Cardiac fibroblast (primary cell): ENCODE measurements around the gene CCDC197.

Experiments
- DNase-seq, 2 donors: peaks; one replicate each; pipeline versions ENCODE4 v3.0.0 to v3.0.0-alpha.2; 2010; ENCODE audit warnings: low read depth in 2 of 2
- H3K4me3 ChIP-seq, 2 donors: replicated peaks in 1 of 2; 1 replicate in 1 of 2; 2 replicates in 1 of 2; pipeline ENCODE4 v1.5.1; 2011; ENCODE audit warnings: low read depth in 2 of 2, low read length in 2 of 2, mild to moderate bottlenecking in 2 of 2, moderate library complexity in 1 of 2
- TF ChIP-seq, protein P1 (sequence below): IDR thresholded peaks from one replicate; pipeline ENCODE4 v1.5.1; 2011; ENCODE audit warnings: low read depth, mild to moderate bottlenecking, low read length, inconsistent platforms

CCDC197 gene

DNA sequence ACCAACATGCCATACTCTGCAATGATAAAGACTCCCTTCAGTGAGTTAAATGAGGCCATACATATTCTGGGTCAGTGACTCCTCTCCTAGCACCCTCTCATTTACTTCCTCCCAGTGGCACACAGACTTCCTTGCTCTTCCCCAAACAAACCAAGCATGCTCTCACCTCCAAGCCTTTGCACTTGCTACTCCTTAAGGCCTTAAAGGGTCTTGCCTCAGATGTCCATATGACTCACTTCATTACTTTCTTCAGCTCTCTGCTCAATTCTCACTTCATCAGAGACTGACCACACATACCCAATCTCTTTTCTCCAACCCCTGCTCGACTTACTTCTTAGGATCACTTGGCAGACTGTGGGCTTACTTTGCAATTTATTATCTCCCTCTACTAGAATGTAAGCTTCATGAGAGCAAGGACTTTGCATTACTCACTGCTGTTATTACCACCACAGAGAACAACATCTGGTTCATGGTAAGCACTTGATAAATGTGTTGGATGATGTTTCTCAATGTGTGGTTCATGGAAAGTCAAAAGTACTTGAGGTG, 61.1 kb downstream of the CCDC197 start:
- no peak overlapping the region for H3K4me3 ChIP-seq
- no peak for DNase-seq
- TF ChIP-seq, protein P1, sequence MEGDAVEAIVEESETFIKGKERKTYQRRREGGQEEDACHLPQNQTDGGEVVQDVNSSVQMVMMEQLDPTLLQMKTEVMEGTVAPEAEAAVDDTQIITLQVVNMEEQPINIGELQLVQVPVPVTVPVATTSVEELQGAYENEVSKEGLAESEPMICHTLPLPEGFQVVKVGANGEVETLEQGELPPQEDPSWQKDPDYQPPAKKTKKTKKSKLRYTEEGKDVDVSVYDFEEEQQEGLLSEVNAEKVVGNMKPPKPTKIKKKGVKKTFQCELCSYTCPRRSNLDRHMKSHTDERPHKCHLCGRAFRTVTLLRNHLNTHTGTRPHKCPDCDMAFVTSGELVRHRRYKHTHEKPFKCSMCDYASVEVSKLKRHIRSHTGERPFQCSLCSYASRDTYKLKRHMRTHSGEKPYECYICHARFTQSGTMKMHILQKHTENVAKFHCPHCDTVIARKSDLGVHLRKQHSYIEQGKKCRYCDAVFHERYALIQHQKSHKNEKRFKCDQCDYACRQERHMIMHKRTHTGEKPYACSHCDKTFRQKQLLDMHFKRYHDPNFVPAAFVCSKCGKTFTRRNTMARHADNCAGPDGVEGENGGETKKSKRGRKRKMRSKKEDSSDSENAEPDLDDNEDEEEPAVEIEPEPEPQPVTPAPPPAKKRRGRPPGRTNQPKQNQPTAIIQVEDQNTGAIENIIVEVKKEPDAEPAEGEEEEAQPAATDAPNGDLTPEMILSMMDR = no peak
